ENCODE measurements around the gene ASPSCR1. TPM values are rescaled to one million over a fixed set of nuclear protein-coding genes. Genes with fewer than 3 reads are reported as not detected.

ASPSCR1 gene
- total and polyA plus RNA-seq, 10 of the 15 experiments (the other 5 are each of a cell fraction or from before 2014, with no cell fraction given): 1.5 to 48.4 (median 25.4) TPM

GRCh38 chr17:81967533-81968395, 9.7 kb upstream of the ASPSCR1 start (continued):
- TF ChIP-seq BCL3 (IDR thresholded peaks at IDR 0.05; ENCODE audit: borderline replicate concordance, insufficient read depth, low read depth, low read length, poor library complexity, severe bottlenecking): no peak
- TF ChIP-seq LARP7 (IDR thresholded peaks at IDR 0.05): no peak
- no peak for TF ChIP-seq EED (IDR thresholded peaks at IDR 0.05; ENCODE audit: low read depth)
- TF ChIP-seq ELK1 (IDR thresholded peaks at IDR 0.05; ENCODE audit: low read depth, low read length): no peak
- no peak for TF ChIP-seq ZNF274 (IDR thresholded peaks at IDR 0.05; ENCODE audit: insufficient read depth, insufficient read length)
- no peak; the same call in 1 of the 2 replicates for TF ChIP-seq GATAD2B (conservative IDR thresholded peaks at IDR 0.05; ENCODE audit: low read depth)
- TF ChIP-seq STAT3 (IDR thresholded peaks at IDR 0.05; ENCODE audit: low read depth, low read length): no peak
- TF ChIP-seq FOXK2 (IDR thresholded peaks at IDR 0.05): no peak
- no peak for TF ChIP-seq NKRF (conservative IDR thresholded peaks at IDR 0.05)
- TF ChIP-seq RELA (IDR thresholded peaks at IDR 0.05; ENCODE audit: borderline replicate concordance, partially characterized antibody): no peak
- no peak for TF ChIP-seq SMAD1 (IDR thresholded peaks at IDR 0.05; ENCODE audit: low read depth, partially characterized antibody)
- no peak for TF ChIP-seq SMC3 (IDR thresholded peaks at IDR 0.05; ENCODE audit: borderline replicate concordance, low read length)
- no peak for TF ChIP-seq MLLT1 (IDR thresholded peaks at IDR 0.05)
- no peak for TF ChIP-seq PAX5 (IDR thresholded peaks at IDR 0.05; ENCODE audit: borderline replicate concordance, low read depth, low read length)
- TF ChIP-seq RFX5 (IDR thresholded peaks at IDR 0.05; ENCODE audit: low read depth, low read length): no peak
- no peak for TF ChIP-seq MTA2 (IDR thresholded peaks at IDR 0.05; ENCODE audit: low read depth)
- no peak for TF ChIP-seq MYB (IDR thresholded peaks at IDR 0.05; ENCODE audit: borderline replicate concordance, low read depth, low read length)
- TF ChIP-seq ZBTB40 (IDR thresholded peaks at IDR 0.05; ENCODE audit: borderline replicate concordance): no peak; the same call in 1 of the 2 replicates
